ENCODE results near the gene IGLON5.
A peak's percentile ranks its signal among the peaks of the same experiment; 100 is the strongest.

Gene IGLON5

GRCh38 chr19:51338563-51339312 lies 27.3 kb downstream of the IGLON5 start:
- peak; percentile 90 for DNase-seq (ENCODE audit: low spot score)

DNA sequence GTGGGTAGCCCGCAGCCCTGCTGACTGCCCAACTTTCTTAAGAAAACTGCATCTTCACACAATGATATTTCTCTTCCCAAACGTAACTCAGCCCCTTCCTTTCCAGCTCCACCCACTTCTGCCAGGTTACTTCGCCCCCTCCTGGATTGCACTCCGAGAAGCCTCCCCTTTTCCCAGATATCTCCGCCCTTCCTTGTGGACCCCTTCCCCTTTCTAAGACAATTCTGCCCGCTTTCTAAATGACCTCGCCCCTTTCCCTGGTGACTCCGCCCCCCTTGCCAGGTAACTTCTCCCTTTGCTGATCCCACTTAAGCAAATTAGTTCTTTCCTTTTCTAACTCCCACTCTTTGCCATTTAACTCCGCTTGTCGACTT lies 27.9 kb downstream of the IGLON5 start:
- no peak for DNase-seq (ENCODE audit: low spot score)

DNA sequence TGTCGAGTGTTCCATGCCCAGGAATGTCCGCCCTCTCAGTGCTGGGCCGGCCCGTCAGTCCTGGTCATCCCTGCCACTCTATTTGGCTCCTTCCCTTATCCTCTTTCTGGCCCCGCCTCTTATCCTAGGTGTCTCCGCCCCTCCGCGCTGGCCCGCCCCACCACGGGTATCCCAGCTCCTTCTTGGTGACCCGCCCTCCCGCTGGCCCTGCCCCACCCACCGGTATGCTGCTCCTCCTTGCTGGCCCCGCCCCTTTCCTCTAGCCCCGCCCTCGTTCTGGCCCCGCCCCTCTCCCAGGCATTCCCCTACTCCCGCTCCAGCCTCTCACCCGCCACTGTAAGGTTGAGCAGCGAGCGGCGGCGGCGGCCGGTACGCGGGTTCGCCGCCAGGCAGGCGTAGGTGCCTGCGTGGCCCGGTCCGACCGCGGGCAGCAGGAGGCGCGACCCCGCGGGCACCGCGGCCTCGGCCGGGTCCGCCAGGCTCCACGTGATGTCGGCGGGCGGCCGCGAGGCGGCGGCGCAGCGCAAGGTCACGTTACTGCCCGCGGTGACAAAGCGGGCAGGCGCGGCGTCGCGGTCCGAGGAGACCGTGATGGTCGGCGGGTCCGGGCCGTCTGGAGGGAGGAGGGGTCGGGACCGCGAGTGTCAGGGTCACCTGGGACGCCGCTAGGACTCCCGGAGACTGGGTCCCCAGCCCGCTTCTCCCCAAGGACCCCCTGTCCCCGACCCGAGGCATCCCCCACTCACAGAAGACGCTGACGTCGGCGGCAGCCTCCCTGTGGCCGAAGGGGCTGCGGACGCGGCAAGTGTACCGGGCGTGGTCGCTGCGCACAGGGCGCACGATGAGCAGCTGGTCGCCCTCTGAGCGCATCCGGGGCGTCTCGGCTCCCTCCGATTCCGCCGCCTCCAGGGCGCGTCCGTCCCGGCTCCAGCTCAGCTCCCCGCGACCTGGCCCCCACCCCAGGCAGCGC lies 28.5 kb downstream of the IGLON5 start:
- peak; percentile 100 for DNase-seq (ENCODE audit: low spot score)

- no peak for DNase-seq (ENCODE audit: low spot score)
Measured at GRCh38 chr19:51341066-51341465, 29.6 kb downstream of the IGLON5 start.

GRCh38 chr19:51341976-51342580 lies 30.6 kb downstream of the IGLON5 start, which contains the start of gene VSIG10L:
VSIG10L (minus strand) TSS chr19:51342139; CDS start chr19:51342124, 15 bp downstream.
- DNase-seq (ENCODE audit: low spot score): no peak

DNA sequence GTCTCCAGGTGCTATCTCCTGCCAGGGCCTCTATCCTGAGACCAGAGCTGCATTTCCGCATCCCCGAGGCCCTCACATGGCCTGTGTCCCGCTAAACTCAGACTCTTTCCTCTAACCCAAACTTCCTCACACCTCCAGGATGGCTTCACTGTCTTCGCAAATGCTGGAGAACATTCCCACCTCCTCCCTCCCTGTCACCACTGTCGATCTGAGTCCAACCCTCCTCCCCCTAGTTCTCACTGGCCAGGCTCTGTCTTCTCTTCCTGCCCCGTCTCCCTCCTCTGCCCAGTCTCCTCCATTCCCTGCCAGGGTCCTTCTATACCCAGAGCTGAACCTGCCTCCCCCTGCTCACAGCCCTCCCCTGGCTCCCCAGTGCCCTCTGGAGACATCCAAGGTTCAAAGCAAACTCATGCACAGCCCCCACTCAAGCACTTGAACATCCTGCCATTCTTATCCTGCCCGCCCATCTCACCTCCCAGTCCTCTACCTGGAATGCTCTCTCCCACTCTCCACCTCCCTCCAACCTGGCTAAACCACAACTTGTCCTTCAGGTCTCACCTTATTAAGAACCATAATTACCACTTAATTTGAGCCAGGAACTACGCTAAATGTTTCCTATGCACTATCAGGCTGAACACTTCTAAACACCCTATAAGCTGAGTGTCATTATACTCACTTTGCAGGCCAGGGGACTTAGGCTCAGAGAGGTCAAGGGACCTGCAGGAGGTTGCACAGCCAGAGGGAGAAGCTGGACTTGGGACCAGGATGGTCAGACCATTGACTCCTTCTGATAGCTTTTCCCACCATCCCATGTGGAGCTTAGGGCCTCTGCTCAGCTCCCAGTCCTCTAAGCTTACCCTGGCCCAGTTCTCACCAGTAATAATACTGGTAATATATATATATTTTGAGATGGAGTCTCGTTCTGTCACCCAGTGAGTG lies 31.5 kb downstream of the IGLON5 start:
- DNase-seq (ENCODE audit: low spot score): no peak

- DNase-seq (ENCODE audit: low spot score): no peak
Measured at GRCh38 chr19:51345076-51345620, 33.7 kb downstream of the IGLON5 start.

GRCh38 chr19:51346742-51347141 lies 35.3 kb downstream of the IGLON5 start:
- DNase-seq (ENCODE audit: low spot score): no peak

DNA sequence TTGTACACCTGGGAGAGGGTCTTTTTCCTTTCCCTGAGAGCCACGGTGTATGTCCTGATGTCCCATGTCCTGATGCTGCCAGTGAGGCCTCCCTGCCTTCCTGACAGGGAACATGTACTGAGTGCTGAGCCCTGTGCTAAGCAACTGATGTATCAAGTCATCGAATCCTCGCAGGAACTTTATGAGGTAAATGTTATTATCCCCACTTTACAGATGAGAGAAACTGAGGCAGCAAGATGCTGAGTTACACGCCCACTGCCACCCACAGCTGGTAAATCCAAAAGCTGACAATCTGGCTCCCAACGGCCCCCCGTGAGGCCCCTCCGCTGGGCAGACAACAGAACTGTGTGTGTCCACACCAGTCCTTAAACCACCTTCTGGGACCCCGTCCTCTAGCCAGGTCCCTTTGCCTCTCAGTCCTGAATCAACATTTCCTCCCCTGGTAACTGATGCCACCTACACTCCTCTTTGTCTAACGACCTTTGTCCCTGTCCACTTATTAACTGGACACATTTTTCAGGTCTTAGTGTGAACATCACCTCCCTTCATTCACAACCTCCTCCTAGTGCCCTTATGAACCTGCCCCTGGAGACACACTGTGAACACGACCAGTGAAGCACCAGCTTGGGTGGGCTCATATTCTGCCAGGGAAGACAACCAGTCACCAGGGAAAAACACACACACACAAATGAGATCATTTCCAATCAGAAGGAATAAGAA lies 35.9 kb downstream of the IGLON5 start:
- DNase-seq (ENCODE audit: low spot score): no peak

GRCh38 chr19:51351266-51351990 lies 40.0 kb downstream of the IGLON5 start:
- no peak for DNase-seq (ENCODE audit: low spot score)

- no peak for DNase-seq (ENCODE audit: low spot score)
Measured at GRCh38 chr19:51352783-51353360, 41.4 kb downstream of the IGLON5 start.

- no peak for DNase-seq (ENCODE audit: low spot score)
Measured at GRCh38 chr19:51354103-51354741, 42.8 kb downstream of the IGLON5 start.

DNA sequence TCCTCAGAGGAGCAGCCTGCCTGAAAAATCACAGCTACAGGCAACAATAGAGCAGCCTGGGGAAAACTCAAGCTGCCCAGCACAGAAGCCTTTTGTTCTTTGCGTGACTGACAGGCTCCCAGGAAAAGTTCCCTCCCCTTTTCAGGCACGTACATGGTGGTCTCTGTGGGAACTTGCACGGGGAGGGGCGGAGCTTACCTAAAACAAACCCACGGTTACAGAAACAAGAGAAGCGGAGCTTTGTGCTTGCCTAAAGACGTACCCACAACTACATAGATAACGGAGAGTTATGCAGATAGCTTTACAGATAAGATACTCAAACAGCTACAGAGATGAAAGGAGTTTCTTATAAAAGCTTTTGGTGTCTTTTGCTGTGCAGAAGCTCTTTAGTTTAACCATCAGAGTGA lies 43.3 kb downstream of the IGLON5 start:
- DNase-seq (ENCODE audit: low spot score): no peak

- no peak for DNase-seq (ENCODE audit: low spot score)
Measured at GRCh38 chr19:51356159-51356801, 44.8 kb downstream of the IGLON5 start.

DNA sequence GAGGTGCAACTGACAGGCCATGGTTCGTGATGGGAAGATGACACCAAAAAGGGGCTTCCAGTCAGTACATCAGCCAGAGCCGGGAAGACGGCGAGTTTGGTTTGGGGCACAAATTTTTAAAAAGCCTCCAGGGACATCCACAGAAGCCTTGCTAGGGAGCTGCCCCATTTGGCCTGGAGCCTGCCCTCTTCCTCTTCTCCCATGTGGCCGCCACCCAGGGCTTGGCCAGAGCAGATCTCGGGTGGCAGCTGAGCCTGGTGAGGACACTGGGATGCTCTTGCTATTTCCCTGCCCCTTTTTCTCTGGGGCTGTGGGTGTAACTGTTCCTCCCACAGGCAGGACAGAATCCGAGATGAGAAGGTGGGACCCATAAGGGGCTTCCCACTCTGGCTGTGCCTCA lies 46.5 kb downstream of the IGLON5 start:
- DNase-seq (ENCODE audit: low spot score): no peak

- peak; percentile 72 for DNase-seq (ENCODE audit: low spot score)
Measured at GRCh38 chr19:51359294-51359693, 47.9 kb downstream of the IGLON5 start.

DNA sequence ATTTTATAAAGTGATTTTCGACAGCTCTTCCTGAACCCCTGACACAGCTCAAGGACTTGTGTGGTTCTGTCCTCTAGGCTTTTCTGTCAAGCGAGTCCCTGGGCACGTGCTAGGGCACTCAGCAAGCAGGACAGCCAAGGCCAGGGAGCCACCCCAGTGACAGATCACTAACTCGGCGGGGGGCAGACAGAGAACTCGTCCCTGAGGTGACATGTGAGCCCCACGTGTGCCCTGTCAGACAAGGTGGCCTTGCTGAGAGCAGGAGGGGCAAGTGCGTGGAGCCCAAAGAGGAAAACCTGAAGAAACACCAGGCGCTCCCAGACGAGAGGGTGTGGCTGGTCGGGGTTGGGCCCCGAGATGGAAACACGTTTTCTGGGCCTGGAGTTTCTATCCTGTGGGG lies 49.8 kb downstream of the IGLON5 start:
- DNase-seq (ENCODE audit: low spot score): no peak
